ENCODE measurements around the gene GRIN1. TPM values are rescaled to one million over a fixed set of nuclear protein-coding genes. Genes with fewer than 3 reads are reported as not detected.
"Not testable (repeated sequence)": the region's sequence is repeated elsewhere in the genome, so short reads cannot be mapped to it uniquely, and the experiment has no call there.

The GRIN1 gene
- total RNA-seq, 4 donors from 2014 or later: 0.11 to 0.50 (median 0.19) TPM; not detected in 1

- peaks cover 16 to 26% (median 20%) of the 10 kb centered on the region in 4 donors for H3K4me1 ChIP-seq
- no peaks in the 10 kb centered on the region for H3K9me3 ChIP-seq
- H3K27ac ChIP-seq (replicated peaks in 1 of 4): no peak overlapping the region
- peaks cover 6 to 30% (median 29%) of the 10 kb centered on the region in 4 donors for H3K36me3 ChIP-seq
- no peak for DNase-seq (ENCODE audit: extremely low spot score)
- intact Hi-C loops (cut with DNase I): no loop called here
- no peak for TF ChIP-seq POLR2A (IDR thresholded peaks at IDR 0.05; ENCODE audit: low read depth)
- TF ChIP-seq EP300 (IDR thresholded peaks at IDR 0.05): no peak
- TF ChIP-seq CTCF (IDR thresholded peaks at IDR 0.05): no peak
- TF ChIP-seq POLR2AphosphoS5 (IDR thresholded peaks at IDR 0.05): no peak
- H3K27me3 ChIP-seq: no peaks in the 10 kb centered on the region
- peak overlapping the region in 3 of 4 donors; percentile 79 to 93 (median 89) for H3K4me3 ChIP-seq
- WGBS: 89% methylated on average over 8 of the region's 21 CpGs
Observed at GRCh38 chr9:137115394-137116026, 23.4 kb upstream of the GRIN1 start.

GRCh38 chr9:137116027-137116507, 22.9 kb upstream of the GRIN1 start:
- peaks cover 6 to 24% (median 24%) of the 10 kb centered on the region in 4 donors for H3K36me3 ChIP-seq
- DNase-seq (ENCODE audit: extremely low spot score): no peak
- H3K27ac ChIP-seq (replicated peaks in 1 of 4): no peak overlapping the region
- TF ChIP-seq EP300 (IDR thresholded peaks at IDR 0.05) (no peak), POLR2AphosphoS5 (IDR thresholded peaks at IDR 0.05) (no peak), POLR2A (IDR thresholded peaks at IDR 0.05; ENCODE audit: low read depth) (no peak), CTCF (IDR thresholded peaks at IDR 0.05) (no peak)
- H3K9me3 ChIP-seq: no peaks in the 10 kb centered on the region
- intact Hi-C loops (cut with DNase I): no loop called here
- no peaks in the 10 kb centered on the region for H3K27me3 ChIP-seq
- H3K4me1 ChIP-seq: peaks cover 16 to 26% (median 20%) of the 10 kb centered on the region in 4 donors
- 80% methylated on average over 1 of the region's 6 CpGs for WGBS
- no peak overlapping the region for H3K4me3 ChIP-seq

- TF ChIP-seq POLR2A (IDR thresholded peaks at IDR 0.05; ENCODE audit: low read depth) (no peak), POLR2AphosphoS5 (IDR thresholded peaks at IDR 0.05) (no peak), CTCF (IDR thresholded peaks at IDR 0.05) (no peak), EP300 (IDR thresholded peaks at IDR 0.05) (no peak)
- Histone ChIP-seq H3K27ac (replicated peaks in 1 of 4) (no peak overlapping the region), H3K36me3 (peaks cover 4 to 18% (median 17%) of the 10 kb centered on the region in 4 donors), H3K4me3 (no peak overlapping the region), H3K4me1 (peaks cover 18 to 26% (median 21%) of the 10 kb centered on the region in 4 donors), H3K27me3 (no peaks in the 10 kb centered on the region), H3K9me3 (no peaks in the 10 kb centered on the region)
- intact Hi-C loops (cut with DNase I): no loop called here
- no peak for DNase-seq (ENCODE audit: extremely low spot score)
- WGBS: 67% methylated on average over 16 of the region's 17 CpGs
Observed at GRCh38 chr9:137116728-137117127, 22.2 kb upstream of the GRIN1 start.

- Histone ChIP-seq H3K36me3 (peaks cover 4 to 12% (median 11%) of the 10 kb centered on the region in 4 donors), H3K9me3 (no peaks in the 10 kb centered on the region), H3K27me3 (no peaks in the 10 kb centered on the region), H3K27ac (replicated peaks in 1 of 4) (no peak overlapping the region), H3K4me3 (no peak overlapping the region), H3K4me1 (peaks cover 20 to 26% (median 22%) of the 10 kb centered on the region in 4 donors)
- WGBS: 85% methylated on average over 12 of the region's 15 CpGs
- no peak for DNase-seq (ENCODE audit: extremely low spot score)
- TF ChIP-seq POLR2A (IDR thresholded peaks at IDR 0.05; ENCODE audit: low read depth): no peak
- intact Hi-C loops (cut with DNase I): no loop called here
Observed at GRCh38 chr9:137117269-137117731, 21.7 kb upstream of the GRIN1 start.

GRCh38 chr9:137118092-137118603, 20.8 kb upstream of the GRIN1 start:
- WGBS: 86% methylated on average over 12 of the region's 12 CpGs
- not testable (repeated sequence) for H3K27me3 ChIP-seq; H3K36me3 ChIP-seq; H3K9me3 ChIP-seq; DNase-seq (ENCODE audit: extremely low spot score); H3K27ac ChIP-seq (replicated peaks in 1 of 4); H3K4me3 ChIP-seq
- peaks cover 20 to 26% (median 21%) of the 10 kb centered on the region in 4 donors for H3K4me1 ChIP-seq
- intact Hi-C loops (cut with DNase I): loop anchor here (2.0 kb wide), 1 partner anchor 109 kb away; the partner anchor contains the start of gene RNF224

GRCh38 chr9:137121927-137122795, 16.8 kb upstream of the GRIN1 start:
- intact Hi-C loops (cut with DNase I); H3K4me1 ChIP-seq; H3K9me3 ChIP-seq; H3K27me3 ChIP-seq; H3K36me3 ChIP-seq; H3K27ac ChIP-seq (replicated peaks in 1 of 4); DNase-seq (ENCODE audit: extremely low spot score): not testable (repeated sequence)
- H3K4me3 ChIP-seq: peak overlapping the region in 1 of 4 donors; percentile 22
- WGBS: 82% methylated on average over 24 of the region's 25 CpGs

GRCh38 chr9:137122796-137123467, 16.0 kb upstream of the GRIN1 start:
- DNase-seq (ENCODE audit: extremely low spot score); H3K9me3 ChIP-seq; H3K36me3 ChIP-seq; H3K27ac ChIP-seq (replicated peaks in 1 of 4); intact Hi-C loops (cut with DNase I); H3K4me3 ChIP-seq; H3K27me3 ChIP-seq: not testable (repeated sequence)
- 94% methylated on average over 16 of the region's 16 CpGs for WGBS
- peaks cover 5 to 15% (median 10%) of the 10 kb centered on the region in 4 donors for H3K4me1 ChIP-seq

All from esophagus muscularis mucosa (tissue), 4 donors.